Measurements from ENCODE around the gene EPN2.

Gene EPN2

DNA sequence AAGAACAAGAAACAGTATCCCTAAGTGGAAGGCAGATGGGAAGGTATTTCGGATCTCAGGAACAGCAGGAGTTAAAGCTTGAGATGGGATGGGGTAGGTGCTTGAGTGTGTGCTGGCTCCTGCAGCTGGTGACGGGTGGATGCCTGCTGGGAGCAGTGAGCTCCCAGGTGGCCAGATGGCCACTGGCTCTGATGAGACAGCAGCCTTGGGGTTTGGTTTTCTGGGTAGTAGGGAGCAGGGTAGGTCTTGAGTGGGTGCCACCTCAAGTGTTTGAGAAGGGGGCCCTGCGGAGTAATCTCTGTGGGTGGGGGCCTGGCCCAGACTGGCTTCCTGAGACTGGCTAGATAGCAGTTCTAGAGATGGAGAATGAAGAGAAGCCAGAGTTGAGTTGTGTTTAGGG lies 10.3 kb downstream of the EPN2 start:
- H3K9me3 ChIP-seq (replicated peaks in 1 of 2; ENCODE audit: control insufficient read depth in 2 of 2, insufficient read depth in 1 of 2, low read depth in 1 of 2, low read length in 2 of 2) = peaks cover 0 to 11% of the 10 kb centered on the region in 2 donors
- H2BK120ac ChIP-seq (ENCODE audit: low read depth, low read length) = no peak overlapping the region
- no peaks in the 10 kb centered on the region for H3K27me3 ChIP-seq (ENCODE audit: control insufficient read depth in 3 of 3, insufficient read depth in 3 of 3, low read depth in 1 of 3, low read length in 3 of 3)
- H2AK5ac ChIP-seq (ENCODE audit: low read depth, low read length) = no peak overlapping the region
- H3K36me3 ChIP-seq (replicated peaks in 1 of 2; ENCODE audit: control insufficient read depth in 2 of 2, insufficient read depth in 2 of 2, low read length in 2 of 2) = peaks cover 1 to 34% of the 10 kb centered on the region in 2 donors
- H3K27ac ChIP-seq (replicated peaks; ENCODE audit: low read length) = no peak overlapping the region
- H3K4ac ChIP-seq (ENCODE audit: low read length) = no peak overlapping the region
- no peak overlapping the region for H2BK12ac ChIP-seq (ENCODE audit: low read length)
- DNase-seq (ENCODE audit: low spot score) = no peak
- H3K18ac ChIP-seq (ENCODE audit: low read length) = no peak overlapping the region
- no peak overlapping the region for H2AFZ ChIP-seq (ENCODE audit: low read length)
- no peak overlapping the region for H3K4me2 ChIP-seq (ENCODE audit: insufficient read depth, low read length, poor library complexity, severe bottlenecking)
- no peak overlapping the region for H2BK5ac ChIP-seq (ENCODE audit: low read length)
- no peak overlapping the region for H3K14ac ChIP-seq (ENCODE audit: low read length)
- H2BK15ac ChIP-seq (ENCODE audit: low read length) = no peak overlapping the region
- H3K79me1 ChIP-seq (ENCODE audit: low read depth, low read length) = peaks cover 4% of the 10 kb centered on the region
- H4K8ac ChIP-seq (ENCODE audit: low read depth, low read length) = no peak overlapping the region
- no peak overlapping the region for H3K4me3 ChIP-seq (ENCODE audit: low read length in 2 of 2)
- H4K91ac ChIP-seq (ENCODE audit: low read depth, low read length, poor library complexity) = no peak overlapping the region
- no peak overlapping the region for H3K23ac ChIP-seq (ENCODE audit: low read depth, low read length, poor library complexity)
- H3K9ac ChIP-seq (ENCODE audit: low read depth, low read length, poor library complexity) = no peak overlapping the region
- WGBS, 2 donors (ENCODE audit: extremely low coverage in 2 of 2, insufficient read length in 2 of 2, insufficient replicate concordance in 1 of 2) = no CpG with 5 or more reads among the region's 3 CpGs
- peaks cover 0 to 3% of the 10 kb centered on the region in 2 donors for H3K4me1 ChIP-seq (ENCODE audit: control insufficient read depth in 2 of 2, insufficient read depth in 1 of 2, low read depth in 1 of 2, low read length in 2 of 2)

DNA sequence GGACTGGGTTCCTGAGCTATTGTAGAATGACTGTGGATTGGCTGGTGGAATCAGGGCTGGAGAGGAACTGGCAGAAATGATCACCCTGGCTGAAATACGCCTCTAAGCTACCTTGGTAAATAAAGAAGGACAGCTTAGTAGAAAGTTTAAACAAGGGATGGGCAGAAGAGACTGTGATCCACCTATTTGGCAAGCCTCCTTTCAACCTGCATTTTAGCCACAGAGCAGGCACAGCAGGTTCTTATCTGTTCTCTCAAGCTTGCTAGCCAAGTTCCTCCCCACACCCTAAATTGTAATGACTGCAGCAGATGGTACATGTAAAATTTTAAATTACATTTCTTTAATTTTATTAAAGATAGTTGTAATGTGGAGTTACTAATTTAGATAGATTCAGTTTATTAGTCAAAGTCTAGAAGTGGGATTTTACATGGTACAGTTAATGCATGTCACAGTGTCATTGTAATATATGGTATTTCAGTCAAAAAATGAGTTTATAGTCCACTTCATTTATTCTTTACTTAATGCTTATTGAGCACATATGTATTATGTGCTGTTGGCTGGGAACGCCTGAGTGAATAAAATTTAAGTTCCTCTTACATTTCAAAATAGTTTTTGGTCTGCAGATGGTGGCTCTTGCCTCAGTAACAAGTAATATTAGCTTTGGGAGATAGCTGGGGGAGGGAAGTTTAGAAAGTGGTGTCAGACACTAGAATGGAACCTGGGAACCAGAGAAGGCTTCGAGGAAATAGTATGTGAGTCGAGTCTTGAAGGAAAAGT lies 11.2 kb downstream of the EPN2 start:
- H2BK12ac ChIP-seq (ENCODE audit: low read length) = no peak overlapping the region
- H2BK5ac ChIP-seq (ENCODE audit: low read length) = no peak overlapping the region
- peaks cover 1 to 38% of the 10 kb centered on the region in 2 donors for H3K36me3 ChIP-seq (replicated peaks in 1 of 2; ENCODE audit: control insufficient read depth in 2 of 2, insufficient read depth in 2 of 2, low read length in 2 of 2)
- H3K4me2 ChIP-seq (ENCODE audit: insufficient read depth, low read length, poor library complexity, severe bottlenecking) = no peak overlapping the region
- H2AFZ ChIP-seq (ENCODE audit: low read length) = no peak overlapping the region
- H3K23ac ChIP-seq (ENCODE audit: low read depth, low read length, poor library complexity) = no peak overlapping the region
- H4K91ac ChIP-seq (ENCODE audit: low read depth, low read length, poor library complexity) = no peak overlapping the region
- H4K8ac ChIP-seq (ENCODE audit: low read depth, low read length) = no peak overlapping the region
- no peak overlapping the region for H3K14ac ChIP-seq (ENCODE audit: low read length)
- no peak overlapping the region for H3K27ac ChIP-seq (replicated peaks; ENCODE audit: low read length)
- H3K9me3 ChIP-seq (replicated peaks in 1 of 2; ENCODE audit: control insufficient read depth in 2 of 2, insufficient read depth in 1 of 2, low read depth in 1 of 2, low read length in 2 of 2) = peaks cover 3 to 19% of the 10 kb centered on the region in 2 donors
- no peak for DNase-seq (ENCODE audit: low spot score)
- H3K4me1 ChIP-seq (ENCODE audit: control insufficient read depth in 2 of 2, insufficient read depth in 1 of 2, low read depth in 1 of 2, low read length in 2 of 2) = peaks cover 0 to 3% of the 10 kb centered on the region in 2 donors
- WGBS, 2 donors (ENCODE audit: extremely low coverage in 2 of 2, insufficient read length in 2 of 2, insufficient replicate concordance in 1 of 2) = no CpG with 5 or more reads among the region's 4 CpGs
- no peak overlapping the region for H2BK15ac ChIP-seq (ENCODE audit: low read length)
- H2BK120ac ChIP-seq (ENCODE audit: low read depth, low read length) = no peak overlapping the region
- H3K9ac ChIP-seq (ENCODE audit: low read depth, low read length, poor library complexity) = no peak overlapping the region
- peaks cover 4% of the 10 kb centered on the region for H3K79me1 ChIP-seq (ENCODE audit: low read depth, low read length)
- H2AK5ac ChIP-seq (ENCODE audit: low read depth, low read length) = no peak overlapping the region
- no peak overlapping the region for H3K4ac ChIP-seq (ENCODE audit: low read length)
- H3K18ac ChIP-seq (ENCODE audit: low read length) = no peak overlapping the region
- no peaks in the 10 kb centered on the region for H3K27me3 ChIP-seq (ENCODE audit: control insufficient read depth in 3 of 3, insufficient read depth in 3 of 3, low read depth in 1 of 3, low read length in 3 of 3)
- H3K4me3 ChIP-seq (ENCODE audit: low read length in 2 of 2) = no peak overlapping the region

- Histone ChIP-seq H3K4ac (ENCODE audit: low read length) (no peak overlapping the region), H3K14ac (ENCODE audit: low read length) (no peak overlapping the region), H2AK5ac (ENCODE audit: low read depth, low read length) (no peak overlapping the region), H4K8ac (ENCODE audit: low read depth, low read length) (no peak overlapping the region), H3K9ac (ENCODE audit: low read depth, low read length, poor library complexity) (no peak overlapping the region), H2BK120ac (ENCODE audit: low read depth, low read length) (no peak overlapping the region), H3K4me1 (ENCODE audit: control insufficient read depth in 2 of 2, insufficient read depth in 1 of 2, low read depth in 1 of 2, low read length in 2 of 2) (peaks cover 0 to 3% of the 10 kb centered on the region in 2 donors), H2BK15ac (ENCODE audit: low read length) (no peak overlapping the region), H3K79me1 (ENCODE audit: low read depth, low read length) (peaks cover 4% of the 10 kb centered on the region), H3K4me2 (ENCODE audit: insufficient read depth, low read length, poor library complexity, severe bottlenecking) (no peak overlapping the region), H3K4me3 (ENCODE audit: low read length in 2 of 2) (no peak overlapping the region), H3K23ac (ENCODE audit: low read depth, low read length, poor library complexity) (no peak overlapping the region), H2AFZ (ENCODE audit: low read length) (no peak overlapping the region), H3K18ac (ENCODE audit: low read length) (no peak overlapping the region), H3K9me3 (replicated peaks in 1 of 2; ENCODE audit: control insufficient read depth in 2 of 2, insufficient read depth in 1 of 2, low read depth in 1 of 2, low read length in 2 of 2) (peaks cover 5 to 19% of the 10 kb centered on the region in 2 donors), H3K27me3 (ENCODE audit: control insufficient read depth in 3 of 3, insufficient read depth in 3 of 3, low read depth in 1 of 3, low read length in 3 of 3) (no peaks in the 10 kb centered on the region), H3K27ac (replicated peaks; ENCODE audit: low read length) (no peak overlapping the region), H2BK12ac (ENCODE audit: low read length) (no peak overlapping the region), H3K36me3 (replicated peaks in 1 of 2; ENCODE audit: control insufficient read depth in 2 of 2, insufficient read depth in 2 of 2, low read length in 2 of 2) (peaks cover 1 to 38% of the 10 kb centered on the region in 2 donors), H4K91ac (ENCODE audit: low read depth, low read length, poor library complexity) (no peak overlapping the region), H2BK5ac (ENCODE audit: low read length) (no peak overlapping the region)
- no CpG with 5 or more reads among the region's 7 CpGs for WGBS, 2 donors (ENCODE audit: extremely low coverage in 2 of 2, insufficient read length in 2 of 2, insufficient replicate concordance in 1 of 2)
- DNase-seq (ENCODE audit: low spot score) = no peak
These were observed 11.9 kb downstream of the EPN2 start for GRCh38 chr17:19248928-19249574.

- Histone ChIP-seq H3K27ac (replicated peaks; ENCODE audit: low read length) (no peak overlapping the region), H3K4ac (ENCODE audit: low read length) (no peak overlapping the region)
These were observed 12.5 kb downstream of the EPN2 start for GRCh38 chr17:19249681-19250080.

More at GRCh38 chr17:19249681-19250080, 12.5 kb downstream of the EPN2 start:
- no peak for DNase-seq (ENCODE audit: low spot score)
- no peak overlapping the region for H3K4me2 ChIP-seq (ENCODE audit: insufficient read depth, low read length, poor library complexity, severe bottlenecking)
- no peak overlapping the region for H3K18ac ChIP-seq (ENCODE audit: low read length)
- no peak overlapping the region for H4K91ac ChIP-seq (ENCODE audit: low read depth, low read length, poor library complexity)
- no peak overlapping the region for H2BK12ac ChIP-seq (ENCODE audit: low read length)
- H3K4me3 ChIP-seq (ENCODE audit: low read length in 2 of 2) = no peak overlapping the region
- H4K8ac ChIP-seq (ENCODE audit: low read depth, low read length) = no peak overlapping the region
- H2BK15ac ChIP-seq (ENCODE audit: low read length) = no peak overlapping the region
- H2BK5ac ChIP-seq (ENCODE audit: low read length) = no peak overlapping the region
- peaks cover 5 to 19% of the 10 kb centered on the region in 2 donors for H3K9me3 ChIP-seq (replicated peaks in 1 of 2; ENCODE audit: control insufficient read depth in 2 of 2, insufficient read depth in 1 of 2, low read depth in 1 of 2, low read length in 2 of 2)
- H3K9ac ChIP-seq (ENCODE audit: low read depth, low read length, poor library complexity) = no peak overlapping the region
- H2AFZ ChIP-seq (ENCODE audit: low read length) = no peak overlapping the region
- H3K36me3 ChIP-seq (replicated peaks in 1 of 2; ENCODE audit: control insufficient read depth in 2 of 2, insufficient read depth in 2 of 2, low read length in 2 of 2) = peaks cover 1 to 36% of the 10 kb centered on the region in 2 donors
- no CpG with 5 or more reads among the region's 7 CpGs for WGBS, 2 donors (ENCODE audit: extremely low coverage in 2 of 2, insufficient read length in 2 of 2, insufficient replicate concordance in 1 of 2)
- no peak overlapping the region for H3K14ac ChIP-seq (ENCODE audit: low read length)
- no peak overlapping the region for H2AK5ac ChIP-seq (ENCODE audit: low read depth, low read length)
- H3K79me1 ChIP-seq (ENCODE audit: low read depth, low read length) = peaks cover 4% of the 10 kb centered on the region
- no peaks in the 10 kb centered on the region for H3K27me3 ChIP-seq (ENCODE audit: control insufficient read depth in 3 of 3, insufficient read depth in 3 of 3, low read depth in 1 of 3, low read length in 3 of 3)
- no peak overlapping the region for H3K23ac ChIP-seq (ENCODE audit: low read depth, low read length, poor library complexity)
- no peak overlapping the region for H2BK120ac ChIP-seq (ENCODE audit: low read depth, low read length)
- H3K4me1 ChIP-seq (ENCODE audit: control insufficient read depth in 2 of 2, insufficient read depth in 1 of 2, low read depth in 1 of 2, low read length in 2 of 2) = peaks cover 0 to 5% of the 10 kb centered on the region in 2 donors

Data from neuronal stem cell (in vitro differentiated cells).